Activated T-cell treated with anti-CD3 and anti-CD28 coated beads, Interleukin-2, amount 50 U/mL, for 4 hours (primary cell): ENCODE results near the gene HSD17B12. TPM values are rescaled to one million over a fixed set of nuclear protein-coding genes. Genes with fewer than 3 reads are reported as not detected.

Experiments
- ATAC-seq, 2 donors: fragments of 200-7000 bp; cut with Tn5 transposase; one replicate each; pipeline ENCODE4 v1.10.0; 2021
- DNase-seq: peaks from one replicate; pipeline ENCODE4 v3.0.0-alpha.2; 2020
- H3K27me3 Mint-ChIP-seq: one replicate; pipeline ENCODE4 v1.8.0; 2021; ENCODE audit warnings: low read depth, mixed read lengths
- H3K36me3 Mint-ChIP-seq: one replicate; pipeline ENCODE4 v1.8.0; 2022; ENCODE audit warnings: mixed read lengths; ENCODE audit not compliant: insufficient read depth
- H3K4me1 Mint-ChIP-seq: one replicate; pipeline ENCODE4 v1.8.0; 2021; ENCODE audit warnings: low read depth, mixed read lengths
- H3K4me3 Mint-ChIP-seq: one replicate; pipeline ENCODE4 v1.8.0; 2021; ENCODE audit warnings: mild to moderate bottlenecking, moderate library complexity, mixed read lengths
- H3K9me3 Mint-ChIP-seq: one replicate; pipeline ENCODE4 v1.8.0; 2021; ENCODE audit warnings: mixed read lengths
- total RNA-seq, 3 donors: library from RNA; stranded (reverse); gene quantifications; one replicate each; pipeline ENCODE4 v1.2.1, GENCODE V29; 2021

HSD17B12 gene
- total RNA-seq, 3 donors from 2014 or later = 41.3 to 47.6 (median 47.4) TPM

- Mint-ChIP-seq H3K27me3 (no peaks in the 10 kb centered on the region), H3K9me3 (no peaks in the 10 kb centered on the region), H3K4me1 (peaks cover 7% of the 10 kb centered on the region), H3K36me3 (peaks cover 19% of the 10 kb centered on the region), H3K4me3 (no peak overlapping the region)
- ATAC-seq (no peak), DNase-seq (no peak)
Measured at GRCh38 chr11:43694477-43694876, 13.9 kb downstream of the HSD17B12 start.

- Mint-ChIP-seq H3K27me3 (no peaks in the 10 kb centered on the region), H3K36me3 (peaks cover 20% of the 10 kb centered on the region), H3K4me3 (no peak overlapping the region), H3K4me1 (no peaks in the 10 kb centered on the region), H3K9me3 (peaks cover 15% of the 10 kb centered on the region)
- ATAC-seq (no peak), DNase-seq (no peak)
Measured at GRCh38 chr11:43697679-43698078, 17.1 kb downstream of the HSD17B12 start.

DNA sequence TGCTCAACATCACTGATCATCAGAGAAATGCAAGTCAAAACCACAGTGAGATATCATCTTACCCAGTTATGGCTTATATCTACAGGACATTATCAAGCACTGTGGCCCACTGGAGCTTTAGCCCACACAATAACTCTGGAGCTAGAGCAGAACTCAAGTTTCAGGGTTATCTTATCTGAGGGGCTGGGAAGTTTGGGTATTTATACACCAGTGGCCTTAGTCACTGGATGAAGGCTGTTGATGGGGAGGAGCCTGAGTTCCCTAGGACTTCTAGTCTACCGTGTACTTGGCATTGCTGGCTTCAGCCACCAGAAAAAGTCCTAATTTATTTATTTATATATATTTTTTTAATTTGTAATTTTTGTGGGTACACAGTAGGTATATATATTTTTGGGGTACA, 19.3 kb downstream of the HSD17B12 start:
- Mint-ChIP-seq H3K27me3 (no peaks in the 10 kb centered on the region), H3K4me3 (no peak overlapping the region), H3K36me3 (peaks cover 20% of the 10 kb centered on the region), H3K4me1 (no peaks in the 10 kb centered on the region), H3K9me3 (peaks cover 18% of the 10 kb centered on the region)
- DNase-seq = no peak
- no peak for ATAC-seq

DNA sequence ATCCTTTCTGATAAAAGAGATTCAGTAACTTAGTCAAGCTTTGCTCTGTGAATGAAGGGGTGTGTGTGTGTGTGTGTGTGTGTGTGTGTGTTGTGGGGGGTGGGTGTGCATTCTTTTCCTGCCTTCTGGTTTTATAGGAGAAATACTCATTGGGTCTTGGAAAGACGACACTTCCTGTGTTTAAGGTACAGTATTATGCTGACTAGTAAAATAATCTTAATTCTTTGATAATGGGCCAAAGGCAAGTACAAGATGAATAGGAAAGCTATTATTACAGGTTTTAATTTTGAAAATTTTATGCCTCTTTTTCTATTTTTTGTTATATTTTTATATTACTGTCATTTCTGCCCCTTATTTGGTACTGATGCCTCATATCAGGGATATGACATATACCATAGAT, 26.1 kb downstream of the HSD17B12 start:
- Mint-ChIP-seq H3K36me3 (peaks cover 9% of the 10 kb centered on the region), H3K4me1 (peaks cover 2% of the 10 kb centered on the region), H3K9me3 (peaks cover 5% of the 10 kb centered on the region), H3K27me3 (no peaks in the 10 kb centered on the region), H3K4me3 (no peak overlapping the region)
- no peak for ATAC-seq
- DNase-seq = no peak

GRCh38 chr11:43708776-43709175, 28.2 kb downstream of the HSD17B12 start:
- Mint-ChIP-seq H3K9me3 (peaks cover 6% of the 10 kb centered on the region), H3K4me3 (no peak overlapping the region), H3K36me3 (peaks cover 8% of the 10 kb centered on the region), H3K27me3 (no peaks in the 10 kb centered on the region), H3K4me1 (peaks cover 2% of the 10 kb centered on the region)
- ATAC-seq (no peak), DNase-seq (no peak)

GRCh38 chr11:43709689-43710088, 29.2 kb downstream of the HSD17B12 start:
- H3K36me3 Mint-ChIP-seq = peaks cover 8% of the 10 kb centered on the region
- H3K27me3 Mint-ChIP-seq = no peaks in the 10 kb centered on the region
- peaks cover 2% of the 10 kb centered on the region for H3K4me1 Mint-ChIP-seq
- ATAC-seq (no peak), DNase-seq (no peak)
- peaks cover 6% of the 10 kb centered on the region for H3K9me3 Mint-ChIP-seq
- no peak overlapping the region for H3K4me3 Mint-ChIP-seq

- DNase-seq = no peak
- Mint-ChIP-seq H3K36me3 (peaks cover 12% of the 10 kb centered on the region), H3K27me3 (no peaks in the 10 kb centered on the region), H3K4me3 (no peak overlapping the region), H3K4me1 (peaks cover 2% of the 10 kb centered on the region), H3K9me3 (peaks cover 6% of the 10 kb centered on the region)
- ATAC-seq = no peak
Measured at GRCh38 chr11:43712676-43713075, 32.1 kb downstream of the HSD17B12 start.

DNA sequence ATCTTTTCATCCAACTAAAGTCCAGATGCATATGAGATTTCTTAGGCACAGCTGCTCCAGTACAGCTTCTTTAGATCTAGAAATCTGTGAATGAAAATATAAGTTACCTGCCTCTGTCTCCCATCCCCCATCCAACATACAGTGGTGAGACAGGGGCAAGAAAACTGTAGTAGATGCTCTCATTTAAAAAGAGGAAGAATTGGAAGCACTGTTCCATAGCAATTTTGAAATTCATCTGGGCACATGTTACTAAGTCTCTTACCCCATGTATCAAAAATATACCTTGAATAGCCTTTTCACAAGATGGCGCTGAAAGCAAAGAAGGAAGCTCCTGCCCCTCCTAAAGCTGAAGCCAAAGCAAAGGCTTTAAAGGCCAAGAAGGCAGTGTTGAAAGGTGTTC, 37.8 kb downstream of the HSD17B12 start:
- Mint-ChIP-seq H3K4me1 (no peaks in the 10 kb centered on the region), H3K27me3 (no peaks in the 10 kb centered on the region), H3K4me3 (no peak overlapping the region), H3K36me3 (peaks cover 24% of the 10 kb centered on the region), H3K9me3 (peaks cover 7% of the 10 kb centered on the region)
- DNase-seq (no peak), ATAC-seq (no peak)

- Mint-ChIP-seq H3K4me3 (no peak overlapping the region), H3K27me3 (no peaks in the 10 kb centered on the region), H3K36me3 (peaks cover 27% of the 10 kb centered on the region), H3K9me3 (peaks cover 2% of the 10 kb centered on the region), H3K4me1 (no peaks in the 10 kb centered on the region)
- DNase-seq (no peak), ATAC-seq (no peak)
Measured at GRCh38 chr11:43723617-43724016, 43.1 kb downstream of the HSD17B12 start.

- Mint-ChIP-seq H3K27me3 (no peaks in the 10 kb centered on the region), H3K4me1 (peaks cover 4% of the 10 kb centered on the region), H3K36me3 (peaks cover 31% of the 10 kb centered on the region), H3K9me3 (peaks cover 7% of the 10 kb centered on the region), H3K4me3 (no peak overlapping the region)
- DNase-seq = no peak
- ATAC-seq = no peak
Measured at GRCh38 chr11:43732225-43732624, 51.7 kb downstream of the HSD17B12 start.

GRCh38 chr11:43734256-43734655, 53.7 kb downstream of the HSD17B12 start:
- DNase-seq (no peak), ATAC-seq (no peak)
- no peaks in the 10 kb centered on the region for H3K27me3 Mint-ChIP-seq
- H3K4me3 Mint-ChIP-seq = no peak overlapping the region
- H3K4me1 Mint-ChIP-seq = peaks cover 4% of the 10 kb centered on the region
- H3K9me3 Mint-ChIP-seq = peaks cover 7% of the 10 kb centered on the region
- peaks cover 42% of the 10 kb centered on the region for H3K36me3 Mint-ChIP-seq

DNA sequence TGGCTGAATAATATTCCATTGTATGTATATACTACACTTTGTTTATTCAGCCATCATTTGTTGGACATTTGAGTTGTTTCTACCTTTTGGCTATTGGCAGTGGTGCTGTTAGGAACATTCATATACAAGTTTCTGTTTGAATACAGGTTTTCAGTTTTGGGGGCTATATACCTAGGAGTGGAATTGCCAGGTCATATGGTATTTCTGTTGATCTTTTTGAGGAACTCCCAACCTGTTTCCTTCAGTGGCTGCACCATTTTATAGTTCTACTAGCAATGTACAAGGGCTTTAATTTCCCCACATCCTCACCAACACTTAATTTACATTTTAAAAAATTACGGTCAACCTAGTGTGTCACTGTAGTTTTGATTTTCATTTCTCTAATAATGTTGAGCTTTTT, 54.6 kb downstream of the HSD17B12 start:
- no peaks in the 10 kb centered on the region for H3K27me3 Mint-ChIP-seq
- peaks cover 7% of the 10 kb centered on the region for H3K4me1 Mint-ChIP-seq
- peaks cover 50% of the 10 kb centered on the region for H3K36me3 Mint-ChIP-seq
- ATAC-seq (no peak), DNase-seq (no peak)
- peaks cover 13% of the 10 kb centered on the region for H3K9me3 Mint-ChIP-seq
- H3K4me3 Mint-ChIP-seq = no peak overlapping the region

- Mint-ChIP-seq H3K27me3 (no peaks in the 10 kb centered on the region), H3K4me3 (no peak overlapping the region), H3K36me3 (peaks cover 55% of the 10 kb centered on the region), H3K4me1 (peaks cover 7% of the 10 kb centered on the region), H3K9me3 (peaks cover 13% of the 10 kb centered on the region)
- DNase-seq = no peak
- ATAC-seq = no peak
Measured at GRCh38 chr11:43735961-43736360, 55.4 kb downstream of the HSD17B12 start.

- no peak overlapping the region for H3K4me3 Mint-ChIP-seq
- peaks cover 51% of the 10 kb centered on the region for H3K36me3 Mint-ChIP-seq
- no peaks in the 10 kb centered on the region for H3K27me3 Mint-ChIP-seq
- no peak for DNase-seq
- peaks cover 13% of the 10 kb centered on the region for H3K9me3 Mint-ChIP-seq
- peaks cover 7% of the 10 kb centered on the region for H3K4me1 Mint-ChIP-seq
- ATAC-seq = no peak
Measured at GRCh38 chr11:43736502-43737200, 56.1 kb downstream of the HSD17B12 start.

DNA sequence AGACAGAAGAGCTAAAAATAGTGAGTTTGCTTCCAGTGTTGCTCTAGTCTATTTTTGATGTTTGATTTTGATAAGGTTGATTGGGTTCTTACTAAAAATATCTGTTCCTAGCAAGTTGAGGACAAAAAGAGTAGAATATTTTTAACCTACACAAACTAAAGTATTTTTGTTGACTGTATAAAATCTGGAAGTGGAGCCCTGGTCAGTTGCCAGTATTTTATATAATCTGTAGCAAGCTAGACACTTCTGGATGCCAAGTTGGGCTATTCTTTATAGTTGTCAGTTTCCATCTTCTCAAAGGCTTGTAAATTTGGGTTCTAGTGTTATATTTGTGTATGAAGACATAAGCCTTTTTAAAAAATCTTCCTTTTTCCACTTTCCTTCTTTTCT, 56.7 kb downstream of the HSD17B12 start:
- Mint-ChIP-seq H3K4me3 (no peak overlapping the region), H3K27me3 (no peaks in the 10 kb centered on the region), H3K4me1 (peaks cover 7% of the 10 kb centered on the region), H3K9me3 (peaks cover 13% of the 10 kb centered on the region), H3K36me3 (peaks cover 47% of the 10 kb centered on the region)
- no peak for DNase-seq
- ATAC-seq = no peak
